ENCODE measurements around the gene HNRNPA2B1.

The HNRNPA2B1 gene

DNA sequence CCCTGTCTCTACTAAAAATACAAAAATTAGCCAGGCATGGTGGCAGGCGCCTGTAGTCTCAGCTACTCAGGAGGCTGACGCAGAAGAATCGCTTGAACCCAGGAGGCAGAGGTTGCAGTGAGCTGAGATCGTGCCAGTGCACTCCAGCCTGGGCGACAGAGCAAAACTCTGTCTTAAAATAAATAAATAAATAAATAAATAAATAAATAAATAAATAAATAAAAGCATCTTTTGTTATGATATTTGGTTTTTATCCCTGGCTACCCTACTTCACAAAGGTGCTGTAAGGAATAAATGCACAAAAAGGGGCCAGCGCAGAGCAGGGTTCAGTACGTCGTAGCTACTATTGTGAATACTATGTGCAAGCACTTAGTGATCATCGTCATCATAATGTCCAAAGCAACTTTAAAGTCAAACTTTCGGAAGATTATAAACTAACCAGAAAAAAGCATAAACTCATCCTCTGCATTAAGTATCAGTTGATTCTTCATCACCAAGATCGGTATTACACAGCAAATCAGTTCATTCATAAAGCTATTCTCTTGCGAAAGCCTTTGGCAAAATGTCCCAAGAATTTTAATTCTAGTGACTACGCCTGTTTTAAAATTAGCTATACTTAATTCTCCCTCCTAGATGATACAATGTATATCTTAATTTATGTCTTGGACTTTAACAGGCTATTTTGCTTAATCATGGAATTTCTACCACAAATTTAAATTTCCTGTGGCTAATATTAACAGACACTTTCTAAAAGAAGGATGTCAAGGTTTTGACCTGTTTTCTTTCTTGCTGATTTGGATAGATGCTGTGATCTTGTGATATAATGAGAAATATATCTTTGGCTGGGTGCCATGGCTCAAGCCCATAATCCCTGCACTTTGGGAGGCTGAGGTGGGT lies 56.1 kb downstream of the HNRNPA2B1 start:
- DNase-seq (ENCODE audit: low spot score): no peak

- peak; percentile 56 for DNase-seq (ENCODE audit: low spot score)
These were observed 57.1 kb downstream of the HNRNPA2B1 start for GRCh38 chr7:26143298-26144048.

GRCh38 chr7:26141077-26141476 lies 59.5 kb downstream of the HNRNPA2B1 start:
- DNase-seq (ENCODE audit: low spot score): no peak

DNA sequence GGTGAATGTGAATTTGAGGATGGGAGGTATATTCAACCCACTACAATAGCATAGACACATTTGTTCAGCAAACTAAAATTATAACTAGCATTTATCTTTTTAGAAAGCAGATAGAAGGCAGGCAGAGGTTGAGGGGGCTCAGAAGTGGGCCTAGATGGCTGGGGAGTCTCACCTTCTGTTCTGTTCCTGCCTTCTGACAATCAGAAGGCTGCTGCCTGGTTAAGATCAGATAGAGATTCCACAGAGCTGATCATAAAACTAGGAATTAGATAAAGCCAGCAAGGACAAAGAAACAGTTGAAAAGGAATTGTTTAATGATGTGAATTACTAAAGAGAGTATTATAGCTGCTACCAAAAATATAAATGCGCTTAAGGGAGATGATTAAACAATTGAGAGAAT lies 60.2 kb downstream of the HNRNPA2B1 start:
- no peak for DNase-seq (ENCODE audit: low spot score)

Data from GM03348 (cell line).